Dermis blood vessel endothelial cell (primary cell): ENCODE data around the gene OLFM2. TPM values are rescaled to one million over a fixed set of nuclear protein-coding genes. Genes with fewer than 3 reads are reported as not detected.
"Not testable (repeated sequence)": the region's sequence is repeated elsewhere in the genome, so short reads cannot be mapped to it uniquely, and the experiment has no call there.

Experiments used
- DNase-seq: peaks from one replicate; pipeline ENCODE4 v3.0.0; 2010
- total RNA-seq: library from RNA; depleted of rRNA; stranded (reverse); fragments of >200 nt; gene quantifications from 2 replicates; pipeline ENCODE4 v1.2.3, GENCODE V29; 2014

Gene OLFM2
- total RNA-seq, 1 donor from 2014 or later, result 2.2 TPM

DNA sequence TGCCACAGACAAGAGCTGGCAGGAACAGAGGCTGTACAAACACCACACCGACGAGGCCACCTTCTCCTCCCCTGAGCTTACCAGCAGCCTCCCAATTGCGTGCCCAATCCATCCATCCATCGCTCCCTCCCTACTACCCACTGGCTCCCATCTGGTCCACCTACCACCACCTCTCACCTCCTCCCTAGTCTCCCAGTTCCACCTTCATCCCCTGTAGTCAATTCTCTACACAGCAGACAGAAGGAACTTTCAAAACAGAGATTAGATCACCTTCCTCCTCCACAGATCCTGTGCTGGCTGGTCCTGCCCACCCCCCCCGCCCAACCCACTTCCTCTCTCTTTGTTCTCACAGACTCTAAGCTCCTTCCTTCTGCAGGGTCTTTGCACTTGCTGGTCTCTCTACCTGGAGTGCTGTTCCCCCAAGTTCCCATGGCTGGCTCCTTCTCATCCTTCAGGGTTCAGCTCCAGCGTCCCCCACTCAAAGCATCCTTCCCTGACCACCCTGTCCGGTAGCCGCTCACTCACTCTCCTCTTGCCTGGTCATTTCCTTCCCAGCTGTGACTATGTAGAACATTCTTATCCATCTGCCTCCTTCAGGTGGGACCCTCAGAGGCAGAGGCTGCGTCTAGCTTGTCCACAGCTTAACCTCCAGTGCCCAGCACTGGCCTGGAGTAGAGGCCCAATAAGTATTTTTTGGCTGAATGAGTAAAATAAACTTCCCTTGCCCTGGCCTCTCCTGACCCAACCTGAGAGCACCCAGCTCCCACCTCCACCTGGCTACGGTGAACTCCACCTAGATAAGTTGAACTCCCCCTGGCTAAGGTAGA, 78.2 kb downstream of the OLFM2 start:
- DNase-seq, result peak; percentile 14

DNA sequence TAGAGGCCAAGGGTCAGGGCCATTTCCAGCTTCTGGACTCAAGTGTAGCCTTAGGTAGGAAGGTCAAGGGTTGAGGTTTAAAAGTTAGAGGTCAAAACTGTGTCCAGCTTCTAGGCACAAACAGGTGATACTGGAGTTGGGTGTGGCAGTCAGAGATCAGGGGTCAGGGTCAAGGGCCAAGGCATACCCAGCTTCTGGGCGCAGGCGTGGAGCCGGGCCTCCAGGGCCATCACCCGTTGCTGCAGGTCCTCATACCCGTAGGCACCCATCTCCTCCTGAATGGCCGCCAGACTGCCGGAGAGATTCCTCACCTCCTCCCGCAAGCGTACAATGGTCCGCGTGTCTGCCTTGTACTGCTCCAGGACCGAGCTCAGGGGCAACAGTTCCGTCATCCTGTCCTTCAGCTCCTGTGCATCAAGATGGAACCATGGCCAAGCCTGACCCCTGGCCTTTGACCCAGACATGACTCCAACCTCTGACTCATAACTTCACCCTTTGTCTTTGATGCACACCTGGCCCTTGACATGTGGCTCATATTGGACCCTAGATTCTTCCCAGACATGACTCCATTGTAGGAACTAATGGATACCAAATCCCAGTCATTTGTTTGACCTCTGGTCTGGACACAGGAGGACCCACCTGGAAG, 79.1 kb downstream of the OLFM2 start:
- DNase-seq, result no peak

DNA sequence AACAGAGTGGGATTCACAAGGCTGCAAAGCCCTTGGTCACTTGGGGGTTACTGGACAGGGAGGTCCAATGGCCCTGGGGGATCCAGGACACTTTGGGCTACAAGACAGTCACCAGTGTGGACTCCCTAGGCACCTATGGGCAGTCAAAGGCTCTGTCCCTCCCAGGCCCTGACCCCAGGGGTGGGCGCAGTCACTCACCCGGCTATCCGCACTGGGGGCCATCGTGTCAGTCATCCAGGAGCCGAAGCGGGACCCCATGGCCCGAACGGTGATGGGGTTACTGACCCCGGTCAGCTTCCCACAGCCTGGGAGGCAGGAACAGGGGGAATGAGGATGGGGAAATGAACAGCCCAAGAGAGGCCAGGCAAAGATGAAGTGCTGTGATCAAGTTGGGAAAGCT, 79.7 kb downstream of the OLFM2 start:
- no peak for DNase-seq

DNA sequence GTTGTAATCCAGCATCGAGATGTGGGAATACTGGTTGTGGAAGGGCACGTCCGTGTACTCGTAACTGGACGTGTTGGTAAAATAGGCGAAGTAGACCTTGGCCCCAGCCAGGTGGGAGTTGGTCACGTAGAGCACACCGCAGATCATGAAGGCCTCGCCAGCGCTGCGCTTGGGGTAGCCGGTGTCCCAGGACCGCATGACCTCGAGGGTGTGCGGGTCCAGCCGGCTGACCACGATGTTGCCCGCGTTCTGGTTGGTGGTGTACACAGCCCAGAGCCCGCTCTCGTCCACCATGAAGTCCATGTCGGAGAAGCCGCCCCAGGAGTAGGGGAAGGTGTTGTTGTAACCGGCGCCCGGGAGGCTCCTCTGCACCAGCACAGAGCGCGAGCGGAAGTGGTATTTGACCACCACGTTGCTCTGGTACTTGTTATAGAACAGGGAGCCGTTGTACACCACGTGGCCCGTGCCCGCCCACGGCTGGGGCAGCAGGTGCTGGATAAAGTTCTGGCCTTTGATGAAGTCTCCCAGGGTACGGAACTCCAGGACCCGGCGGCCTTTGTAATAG, 82.0 kb downstream of the OLFM2 start:
- no peak for DNase-seq

DNA sequence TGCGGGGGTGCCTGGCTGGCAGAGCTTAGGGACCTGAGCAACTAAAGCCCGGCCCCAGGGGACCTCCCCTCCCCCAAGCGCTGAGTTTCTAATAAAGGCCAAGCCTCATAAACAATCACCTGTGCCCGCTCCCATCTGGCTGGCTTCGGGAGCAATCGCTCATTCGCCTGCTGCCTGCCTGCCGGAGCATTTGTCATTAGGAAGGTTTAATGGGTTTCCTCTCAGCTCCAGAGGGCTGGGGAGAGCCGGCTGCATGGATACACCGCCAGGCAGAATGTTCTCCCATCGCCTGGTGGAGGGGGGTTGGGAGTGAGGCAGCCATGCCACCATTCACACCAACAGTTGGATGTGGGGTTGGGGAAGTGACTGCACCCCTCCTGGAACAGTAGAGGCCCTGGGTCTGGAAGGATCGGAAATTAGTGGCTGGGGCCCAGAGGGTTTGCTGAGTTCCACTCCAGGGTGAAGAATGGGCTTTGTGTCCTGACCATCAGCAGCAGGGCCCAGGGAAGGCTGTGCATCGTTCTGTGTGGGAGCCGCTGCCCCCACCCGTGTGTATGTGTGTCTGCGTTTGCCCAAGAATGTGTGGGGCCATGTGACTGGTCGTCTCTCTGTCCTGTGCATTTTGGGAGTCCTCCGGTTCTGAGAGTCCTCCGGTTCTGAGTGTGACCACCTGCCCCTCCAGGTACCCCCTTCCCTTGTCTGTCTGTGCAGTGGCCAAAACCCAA, 85.9 kb downstream of the OLFM2 start:
- no peak for DNase-seq

DNA sequence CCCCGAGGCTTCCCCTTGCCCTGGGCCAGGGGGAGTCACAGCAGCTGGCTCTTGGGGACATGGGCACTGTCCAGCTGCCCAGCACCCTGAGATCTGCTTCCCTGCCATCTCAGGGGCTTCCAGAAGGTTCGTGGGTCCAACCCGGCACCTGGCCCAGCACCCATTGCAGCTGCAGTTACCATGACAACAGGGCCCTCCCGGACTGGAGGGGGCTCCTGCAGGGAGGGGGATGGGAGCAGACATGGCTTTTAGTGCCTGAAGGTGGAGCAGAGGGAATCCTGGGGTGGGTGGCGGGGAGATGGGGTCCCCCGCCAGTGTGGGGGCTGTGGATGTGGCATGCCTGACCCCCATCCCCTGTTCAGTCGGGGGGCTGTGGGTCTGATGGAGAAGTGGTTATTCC, 86.5 kb downstream of the OLFM2 start:
- no peak for DNase-seq

DNA sequence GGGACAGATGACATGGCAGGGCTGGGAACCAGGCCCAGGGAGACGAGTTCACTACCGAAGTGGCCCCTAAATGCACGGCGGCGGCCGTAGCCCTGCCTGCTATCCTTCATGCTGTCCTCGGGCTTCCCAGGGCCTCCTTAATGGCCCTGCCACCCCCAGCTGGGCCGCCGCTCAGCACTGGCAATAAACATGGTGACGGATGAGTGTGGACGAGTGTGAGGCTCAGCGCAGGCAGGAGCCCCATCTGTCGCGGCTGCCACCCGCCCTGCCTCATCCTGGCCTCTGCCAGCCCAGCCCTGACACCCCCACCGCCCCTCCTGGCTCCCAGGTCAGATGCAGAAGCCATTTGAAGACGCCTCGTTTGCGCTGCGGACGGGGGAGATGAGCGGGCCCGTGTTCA, 87.6 kb downstream of the OLFM2 start:
- DNase-seq, result no peak

DNA sequence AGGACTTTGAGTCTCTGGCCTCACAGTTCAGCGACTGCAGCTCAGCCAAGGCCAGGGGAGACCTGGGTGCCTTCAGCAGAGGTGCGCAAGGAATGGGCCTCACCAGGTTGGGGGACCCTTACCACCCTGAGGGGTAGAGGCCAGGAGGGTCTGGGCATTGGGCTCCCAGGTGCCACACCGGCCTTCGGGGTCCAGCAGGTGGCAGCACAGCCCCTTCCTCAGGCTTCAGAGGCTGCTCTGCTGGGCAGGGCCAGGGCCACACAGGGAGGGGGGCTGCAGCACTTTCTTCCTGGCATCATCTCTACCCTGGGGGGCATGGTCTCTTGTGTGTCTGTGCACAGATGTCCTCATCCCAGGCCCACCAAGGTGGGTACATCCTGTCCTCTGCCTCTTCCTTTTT, 88.3 kb downstream of the OLFM2 start:
- peak; percentile 41 for DNase-seq

DNA sequence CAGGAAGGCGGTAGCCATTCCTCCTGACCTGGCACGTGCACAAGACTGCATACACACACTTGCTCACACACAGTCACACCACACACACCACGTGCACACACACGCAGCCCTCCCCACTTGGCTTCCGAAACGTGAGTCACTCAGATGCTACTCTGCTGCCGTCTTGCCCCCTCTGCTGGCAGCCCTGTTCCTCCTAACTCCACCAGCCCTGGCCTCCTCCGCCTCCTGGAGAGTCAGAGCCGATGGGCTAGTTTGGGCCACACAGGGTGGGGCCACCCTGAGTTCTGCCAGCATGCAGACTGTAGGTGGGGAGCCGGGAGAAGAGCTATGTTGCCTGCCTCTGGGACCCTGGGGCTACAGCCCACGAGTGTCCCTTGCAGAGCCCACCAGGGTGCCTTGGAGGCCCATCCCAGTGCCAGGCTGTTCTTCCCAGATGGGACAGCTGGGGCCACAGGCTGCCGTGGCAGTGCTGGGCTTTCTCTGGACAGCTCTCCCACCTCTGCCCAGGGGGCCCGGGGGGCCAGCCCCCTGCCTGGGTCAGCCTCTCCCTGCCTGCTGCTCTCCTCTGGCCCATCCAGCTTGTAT, 89.1 kb downstream of the OLFM2 start:
- peak; percentile 95 for DNase-seq

DNA sequence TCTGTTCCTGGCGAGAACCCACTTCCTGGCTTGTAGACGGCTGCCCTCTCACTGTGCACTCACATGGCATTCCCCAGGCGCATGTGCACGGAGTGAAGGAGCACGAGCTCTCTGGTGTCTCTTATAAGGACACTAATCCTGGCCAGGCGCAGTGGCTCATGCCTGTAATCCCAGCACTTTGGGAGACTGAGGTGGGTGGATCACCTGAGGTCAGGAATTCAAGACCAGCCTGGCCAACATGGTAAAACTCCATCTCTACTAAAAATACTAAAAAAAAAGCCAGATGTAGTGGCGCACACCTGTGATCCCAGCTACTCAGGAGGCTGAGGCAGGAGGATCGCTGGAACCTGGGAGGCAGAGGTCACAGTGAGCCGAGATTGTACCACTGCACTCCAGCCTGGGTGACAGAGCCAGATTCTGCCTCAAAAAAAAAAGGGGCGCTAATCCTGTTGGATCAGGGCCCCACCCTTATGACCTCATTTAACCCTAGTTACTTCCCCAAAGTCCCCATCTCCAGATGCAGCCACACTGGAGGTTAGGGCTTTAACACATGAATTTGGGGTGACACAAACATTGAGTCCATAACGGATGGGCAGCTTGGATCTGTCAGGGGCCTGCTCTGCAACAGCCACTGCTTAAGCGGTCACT, 92.6 kb downstream of the OLFM2 start:
- not testable (repeated sequence) for DNase-seq

DNA sequence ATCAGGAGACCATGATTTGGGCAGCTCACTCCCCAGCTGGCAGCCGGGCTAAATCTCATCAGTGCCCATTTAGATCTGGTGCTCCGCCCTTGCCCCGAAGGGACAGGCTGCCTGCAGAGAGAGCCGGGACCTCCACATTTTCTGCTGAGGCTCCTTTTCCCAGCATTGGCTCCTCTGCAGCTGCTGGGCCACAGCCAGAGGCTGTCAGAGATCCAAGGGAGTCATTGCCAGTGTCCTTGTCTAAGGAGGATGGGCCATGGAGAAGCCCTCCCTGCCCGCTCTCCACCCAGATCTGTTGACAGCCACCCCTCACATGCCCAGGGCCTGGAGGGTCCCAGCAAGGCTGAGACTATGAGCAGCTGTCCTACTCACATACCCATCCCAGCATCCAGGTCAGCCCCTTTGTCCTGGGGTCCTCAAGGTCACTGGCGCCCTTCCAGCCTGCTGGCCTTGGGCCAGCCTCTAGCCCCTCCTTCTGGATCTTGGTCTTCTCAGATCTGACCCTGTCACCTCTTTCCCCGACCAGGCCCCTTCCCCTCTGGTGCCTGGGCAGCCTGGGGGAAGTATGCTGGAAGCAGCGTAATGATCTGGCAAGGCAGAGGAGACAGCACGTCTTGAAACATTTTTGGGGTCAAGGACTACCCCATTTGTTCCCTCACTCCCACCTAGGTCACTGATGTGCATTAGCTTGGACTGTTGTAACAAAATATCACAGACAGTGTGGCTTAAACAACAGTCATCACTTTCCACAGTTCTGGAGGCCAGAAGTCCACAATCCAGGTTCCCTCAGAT, 93.3 kb downstream of the OLFM2 start:
- no peak for DNase-seq

DNA sequence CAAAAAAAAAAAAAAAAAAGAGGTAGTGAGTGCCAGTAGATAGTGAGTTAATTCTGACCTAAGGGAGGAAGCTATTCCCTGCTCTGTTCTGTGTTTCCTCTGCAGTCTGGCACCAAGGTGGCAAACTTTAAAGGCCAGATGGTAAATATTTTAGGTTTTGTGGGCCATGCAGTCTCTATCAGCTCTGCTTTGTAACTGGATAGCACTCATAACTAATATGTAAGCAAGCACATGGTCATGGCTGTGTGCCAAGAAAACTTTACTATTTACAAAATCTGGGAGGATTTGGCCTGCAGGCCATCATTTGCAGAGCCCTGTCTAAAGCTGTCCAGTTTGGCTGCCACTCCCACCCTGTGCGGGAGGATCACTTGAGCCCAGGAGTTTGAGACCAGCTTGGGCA, 96.9 kb downstream of the OLFM2 start:
- DNase-seq, result no peak

DNA sequence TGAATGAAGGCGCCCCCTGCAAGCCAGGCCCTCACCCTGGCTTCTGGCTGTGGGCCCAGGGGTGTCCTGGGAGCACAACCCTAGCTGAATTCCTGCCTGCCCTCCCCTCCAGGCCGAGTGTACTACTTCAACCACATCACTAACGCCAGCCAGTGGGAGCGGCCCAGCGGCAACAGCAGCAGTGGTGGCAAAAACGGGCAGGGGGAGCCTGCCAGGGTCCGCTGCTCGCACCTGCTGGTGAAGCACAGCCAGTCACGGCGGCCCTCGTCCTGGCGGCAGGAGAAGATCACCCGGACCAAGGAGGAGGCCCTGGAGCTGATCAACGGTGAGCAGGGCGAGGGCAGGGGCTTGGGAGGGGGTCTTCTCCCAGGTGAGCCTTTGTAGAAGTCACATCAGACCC, 98.0 kb downstream of the OLFM2 start:
- DNase-seq, result no peak

DNA sequence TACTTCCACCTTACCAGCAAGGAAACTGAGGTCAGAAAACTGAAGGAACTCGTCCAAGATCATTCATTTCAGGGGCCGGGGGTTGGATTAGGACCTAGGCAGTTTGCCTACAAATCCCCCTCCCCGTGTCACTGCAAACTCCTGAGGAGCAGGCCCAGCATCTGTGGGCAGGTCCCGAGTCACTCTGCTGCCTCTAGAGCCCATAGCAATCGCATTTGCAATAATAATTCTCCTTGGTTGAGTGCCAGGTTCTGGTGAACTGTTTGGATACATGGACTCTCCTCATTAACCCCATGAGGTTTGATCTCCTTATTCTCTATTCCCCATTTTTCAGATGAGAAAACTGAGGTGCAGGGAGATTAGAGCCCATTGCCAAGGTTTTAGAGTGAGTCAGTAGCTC, 100.3 kb downstream of the OLFM2 start:
- peak; percentile 33 for DNase-seq

DNA sequence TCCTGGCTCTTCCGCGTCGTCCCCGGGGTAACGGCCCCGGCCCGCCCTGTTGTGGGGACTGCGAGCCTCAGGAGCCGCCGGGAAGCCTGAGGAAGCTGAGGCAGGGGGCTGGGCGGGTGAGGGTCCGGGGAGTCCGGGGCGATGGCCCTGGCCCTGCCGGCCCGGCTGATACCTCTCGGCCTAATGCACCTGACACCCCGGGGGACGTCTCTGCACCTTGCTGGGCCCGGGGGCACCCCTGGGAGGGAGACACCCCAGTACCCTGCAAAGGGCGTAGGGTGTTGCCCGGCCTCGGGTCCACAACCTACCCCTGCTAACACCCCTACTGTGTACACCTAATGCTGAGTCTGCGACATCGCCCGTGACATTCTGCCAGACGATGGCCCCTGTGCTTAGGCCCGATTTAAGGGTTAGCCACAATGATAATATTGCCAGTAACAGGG, 100.8 kb downstream of the OLFM2 start:
- DNase-seq, result no peak

DNA sequence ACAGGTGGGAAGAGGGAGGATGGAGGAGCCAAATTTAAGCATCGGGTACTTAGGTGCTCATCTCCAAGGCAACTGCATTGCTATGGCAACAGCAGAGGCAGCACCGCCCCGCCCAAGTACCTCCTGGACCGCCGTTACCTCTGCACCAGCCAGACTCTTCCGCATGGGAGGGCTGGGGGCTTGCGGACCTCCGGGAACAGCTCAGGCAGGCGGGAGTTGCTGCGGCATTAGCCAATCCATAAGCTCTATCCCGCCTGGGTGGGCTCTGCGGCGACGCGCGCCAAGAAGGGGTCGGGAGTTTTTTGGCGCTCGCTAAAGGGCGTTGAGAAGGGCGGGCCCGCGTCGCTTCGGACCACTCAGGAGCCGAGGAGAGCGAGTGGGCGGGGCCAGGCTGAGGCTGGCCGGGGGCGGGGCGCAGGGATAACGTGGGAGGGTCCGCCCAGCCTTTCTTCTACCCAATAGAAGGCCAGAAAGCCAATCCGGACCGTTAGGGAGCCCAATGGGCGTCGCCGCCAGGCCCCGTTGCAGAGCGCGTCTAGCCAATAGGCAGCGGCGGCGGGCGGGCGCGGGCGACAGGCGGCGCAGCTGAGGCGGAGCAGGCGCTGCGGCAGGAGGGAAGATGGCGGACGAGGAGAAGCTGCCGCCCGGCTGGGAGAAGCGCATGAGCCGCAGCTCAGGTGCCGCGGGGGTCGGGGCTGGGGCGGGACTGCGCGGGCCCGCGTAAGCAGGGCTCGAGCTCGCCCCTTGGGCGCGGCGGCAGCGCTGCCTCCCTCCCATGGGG, 101.4 kb downstream of the OLFM2 start, which contains the start of gene PIN1:
PIN1 (plus strand) TSS at position 593 of the 781 bp plus-strand sequence; CDS start at position 620, 27 bp downstream.
- DNase-seq, result peak; percentile 99

DNA sequence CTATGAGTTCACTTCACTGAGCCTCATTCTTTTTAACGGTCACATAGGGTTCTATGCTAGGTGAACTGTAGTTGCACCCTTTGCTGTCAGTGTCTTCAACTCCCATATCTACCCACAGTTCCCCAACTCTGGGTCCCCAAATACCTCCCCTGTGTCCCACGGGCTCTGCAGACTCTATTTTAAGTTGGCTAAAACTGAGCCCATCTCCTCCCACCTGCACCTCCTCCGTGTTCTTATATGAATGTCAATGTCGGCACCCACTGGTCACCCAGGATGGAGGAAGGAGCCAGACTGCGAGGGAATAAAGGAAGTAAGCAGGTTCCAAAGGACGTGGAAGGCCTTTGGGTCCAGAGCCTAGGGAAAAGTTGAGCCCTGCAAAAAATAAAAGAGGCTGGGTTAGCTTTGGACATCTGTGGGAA, 102.0 kb downstream of the OLFM2 start:
- no peak for DNase-seq

DNA sequence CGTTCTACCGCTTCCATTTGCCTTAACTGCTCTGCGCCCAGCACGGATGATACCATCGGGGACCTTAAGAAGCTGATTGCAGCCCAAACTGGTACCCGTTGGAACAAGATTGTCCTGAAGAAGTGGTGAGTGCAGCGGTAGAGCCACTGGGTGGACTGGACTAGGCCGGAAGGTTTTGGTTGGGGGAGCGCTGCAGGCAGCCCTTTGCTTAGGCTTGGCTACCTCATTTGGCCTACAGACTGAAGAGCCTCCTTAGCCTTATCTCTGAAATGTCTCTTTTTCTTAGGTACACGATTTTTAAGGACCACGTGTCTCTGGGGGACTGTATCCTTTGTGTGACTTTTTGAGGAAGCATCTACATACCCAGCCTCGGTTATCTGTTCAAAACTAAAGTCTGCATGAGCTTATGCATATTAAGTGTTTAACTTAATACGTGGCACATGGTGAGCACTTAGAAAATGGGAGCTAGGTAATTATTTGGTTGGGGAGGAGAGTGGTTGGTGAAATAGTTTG, 107.7 kb downstream of the OLFM2 start:
- DNase-seq, result peak; percentile 5

DNA sequence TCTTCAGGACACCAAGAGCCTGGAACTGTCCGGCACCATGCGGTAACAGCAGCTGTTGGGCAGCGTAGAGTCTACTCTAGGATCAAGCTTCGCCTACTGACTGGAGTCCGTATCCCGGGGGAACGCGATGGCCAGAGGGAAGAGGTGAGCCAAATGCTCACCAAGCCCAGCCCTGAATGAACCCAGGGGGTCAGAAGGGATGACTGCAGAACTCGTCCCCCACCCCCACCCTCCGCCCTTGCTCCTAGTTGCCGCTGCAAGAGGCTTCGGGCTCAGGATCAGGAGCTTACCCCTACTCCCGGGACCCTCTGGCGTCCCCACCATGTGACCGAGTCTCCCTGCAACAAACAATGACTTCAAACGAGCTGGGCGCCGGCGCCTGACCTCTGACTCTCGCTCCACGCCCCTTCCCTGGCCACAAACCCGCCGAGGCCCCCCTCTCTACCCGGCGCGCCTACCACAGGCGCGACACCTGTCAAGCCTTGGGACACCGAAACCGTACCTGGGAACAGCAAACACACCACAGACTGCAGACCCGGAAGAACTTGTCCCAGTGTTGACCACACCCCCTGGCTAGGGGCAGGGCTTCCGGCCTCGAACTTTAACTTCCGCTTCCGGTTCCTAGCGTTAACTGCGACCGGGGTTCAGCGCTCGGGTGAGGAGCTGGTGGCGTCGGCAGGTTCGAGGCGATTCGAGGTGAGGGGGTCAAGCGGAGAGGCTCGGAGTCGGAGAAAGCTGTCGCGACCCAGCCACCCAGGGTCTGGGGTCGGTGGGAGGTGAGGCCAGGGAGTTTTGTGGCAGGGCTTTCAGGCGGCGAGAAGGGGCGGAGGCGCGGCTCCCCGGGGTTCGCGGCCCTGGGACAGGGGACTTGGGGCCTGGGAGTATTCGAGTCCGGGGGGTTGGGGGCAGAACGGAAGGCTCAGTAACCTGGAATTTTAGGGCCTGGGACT, 108.8 kb downstream of the OLFM2 start, which contains the start of gene UBL5:
UBL5 (plus strand) TSS at position 630 of the 950 bp plus-strand sequence. CDS start 420 bp downstream, outside the sequence.
- peak; percentile 90 for DNase-seq
